ENCODE data around the gene STIM1.

The STIM1 gene

DNA sequence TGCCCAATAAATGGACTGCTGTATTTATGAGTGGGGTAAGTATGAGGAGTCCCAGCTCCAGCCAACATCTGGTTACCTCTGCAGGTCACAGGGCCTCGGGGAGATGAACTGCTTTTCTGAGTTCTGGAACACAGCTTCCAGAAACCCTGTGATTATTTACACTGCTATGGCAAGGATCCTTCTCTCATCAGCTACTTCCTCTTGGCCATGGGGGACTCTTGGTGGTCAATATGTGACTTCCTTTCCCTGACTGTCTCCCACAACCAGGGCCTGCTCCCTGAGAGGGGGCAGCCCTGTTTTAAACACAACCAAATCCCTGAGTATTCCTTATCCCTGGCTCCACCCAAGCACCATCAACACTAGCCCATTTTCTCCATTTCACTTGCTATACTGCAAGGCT is 24.7 kb upstream of the STIM1 start:
- DNase-seq: no peak

DNA sequence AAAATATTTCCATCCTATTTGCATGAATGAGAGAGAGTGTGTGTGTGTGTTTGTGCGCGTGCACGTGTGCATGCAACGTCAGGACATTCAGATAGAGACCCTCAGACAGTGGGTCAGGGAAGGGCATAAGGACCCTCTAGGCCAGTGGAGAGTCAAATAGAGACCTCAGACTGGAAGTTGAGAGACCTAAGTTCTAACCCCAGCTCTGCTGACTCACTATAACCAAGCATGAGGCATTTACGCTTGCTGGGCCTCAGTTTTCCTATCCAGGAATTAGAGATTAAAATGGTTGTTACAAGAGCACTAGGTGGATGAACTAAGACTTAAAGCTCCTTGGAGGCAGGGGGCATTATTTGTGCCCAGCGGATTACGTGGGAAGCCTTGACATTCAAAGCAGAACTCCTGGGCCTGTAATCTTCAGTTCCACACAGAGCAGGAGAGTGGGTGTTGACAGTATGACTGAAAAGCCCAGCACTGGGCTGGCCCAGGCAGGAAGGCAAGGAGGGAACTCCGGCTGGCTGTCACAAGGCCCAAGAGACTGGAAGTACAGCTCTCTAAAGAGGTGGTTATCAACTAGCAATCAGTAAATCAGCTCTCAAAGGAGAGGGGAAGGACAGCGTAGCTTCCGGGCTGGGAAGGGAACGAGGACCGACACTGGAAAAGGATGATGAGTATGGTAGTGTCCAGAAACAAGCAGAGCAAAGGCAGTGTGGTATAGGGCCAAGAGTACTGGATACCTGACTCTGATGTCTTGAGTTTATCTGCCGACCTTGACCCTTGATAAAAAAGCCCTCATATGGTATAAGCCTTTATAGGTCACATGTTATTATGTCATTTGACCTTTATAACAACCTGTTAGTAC is 23.9 kb upstream of the STIM1 start:
- DNase-seq: no peak

DNA sequence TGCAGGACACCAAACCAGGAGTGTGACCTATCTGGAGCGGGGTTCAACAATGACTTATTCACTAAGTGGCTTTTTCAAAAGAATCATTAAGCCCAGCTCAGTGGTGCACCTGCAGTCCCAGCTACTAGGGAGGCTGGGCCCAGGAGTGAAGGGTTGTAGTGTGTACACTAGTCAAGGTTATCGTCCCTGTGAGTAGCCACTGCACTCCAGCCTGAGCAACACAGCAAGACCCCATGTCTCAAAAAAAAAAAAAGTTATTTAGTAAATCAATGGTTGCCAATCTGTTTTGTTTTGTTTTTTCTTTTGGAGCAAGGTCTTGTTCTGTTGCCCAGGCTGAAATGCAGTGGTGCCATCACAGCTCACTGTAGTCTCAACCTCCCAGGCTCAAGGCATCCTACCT is 22.6 kb upstream of the STIM1 start:
- no peak for DNase-seq

GRCh38 chr11:3833449-3833848 is 22.0 kb upstream of the STIM1 start:
- no peak for DNase-seq

DNA sequence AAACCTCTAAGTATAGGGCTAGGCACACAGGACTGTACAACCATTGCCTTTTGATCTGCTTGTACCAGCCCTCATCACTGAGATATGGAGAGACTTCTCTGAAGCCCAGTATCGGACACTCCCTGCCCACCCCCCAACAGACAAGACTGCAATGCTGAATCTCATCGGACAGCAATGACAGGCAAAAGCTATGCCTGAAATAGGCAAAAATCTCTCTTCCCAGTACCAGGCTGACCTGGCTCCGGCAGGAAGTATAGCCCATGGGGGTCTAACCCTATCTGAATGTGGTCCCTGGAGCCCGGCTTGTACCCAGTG is 21.2 kb upstream of the STIM1 start:
- DNase-seq: no peak

DNA sequence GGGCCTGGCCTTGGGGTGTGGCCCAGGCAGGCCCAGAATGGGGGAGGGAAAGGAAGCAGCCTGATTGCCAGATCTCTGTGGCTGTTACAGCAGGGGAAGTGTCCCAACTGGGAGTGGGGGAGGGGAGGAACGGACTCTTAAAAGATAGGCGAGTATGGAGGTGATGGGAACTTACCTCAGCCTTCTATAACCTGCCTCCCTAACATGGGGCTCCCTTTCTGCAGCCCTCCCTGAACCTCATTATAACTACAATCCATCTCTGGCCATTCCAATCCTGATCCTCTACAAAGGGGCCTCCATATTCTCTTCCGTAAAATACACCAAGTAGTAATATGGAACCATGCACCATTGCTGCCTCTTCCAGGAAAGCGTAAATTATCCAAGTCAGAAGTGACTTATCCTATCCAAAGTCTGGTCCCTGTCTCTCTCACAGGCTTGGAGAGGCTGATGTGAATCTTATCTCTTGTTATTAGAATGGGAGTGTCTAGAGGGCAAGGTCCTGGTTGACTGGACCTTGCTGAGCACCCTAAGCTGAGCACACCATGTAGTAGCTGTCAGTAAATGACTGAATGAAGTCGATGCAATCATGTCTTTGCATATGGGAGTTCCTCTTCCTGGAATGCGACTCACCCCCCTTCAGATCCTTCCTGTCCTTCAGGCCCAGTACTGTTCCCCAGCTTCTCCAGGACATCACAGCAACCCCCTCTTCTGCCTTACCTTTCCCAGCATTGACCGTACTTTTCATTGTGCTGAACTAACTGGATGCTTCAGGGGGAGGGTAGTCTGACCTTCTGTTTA is 20.6 kb upstream of the STIM1 start:
- DNase-seq: peak in 1 of 5 donors; percentile 51

DNA sequence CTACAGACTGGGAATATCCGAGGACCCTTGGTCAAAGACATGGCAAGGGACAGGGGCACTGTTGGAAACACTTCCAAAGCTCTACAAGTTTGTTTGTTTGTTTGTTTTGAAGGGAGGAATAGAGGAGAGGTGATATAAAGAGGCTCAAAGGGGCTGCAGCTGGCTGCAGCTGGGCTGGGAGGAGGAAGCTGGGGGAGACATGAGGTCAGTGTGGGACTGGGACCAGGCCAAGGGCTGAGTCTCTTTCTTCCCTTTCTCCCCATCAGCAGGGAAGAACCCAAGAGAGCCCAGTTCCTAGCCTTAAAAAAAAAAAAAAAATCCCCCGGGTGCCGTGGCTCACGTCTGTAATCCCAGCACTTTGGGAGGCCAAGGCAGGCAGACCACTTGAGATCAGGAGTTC is 19.7 kb upstream of the STIM1 start:
- DNase-seq: no peak

DNA sequence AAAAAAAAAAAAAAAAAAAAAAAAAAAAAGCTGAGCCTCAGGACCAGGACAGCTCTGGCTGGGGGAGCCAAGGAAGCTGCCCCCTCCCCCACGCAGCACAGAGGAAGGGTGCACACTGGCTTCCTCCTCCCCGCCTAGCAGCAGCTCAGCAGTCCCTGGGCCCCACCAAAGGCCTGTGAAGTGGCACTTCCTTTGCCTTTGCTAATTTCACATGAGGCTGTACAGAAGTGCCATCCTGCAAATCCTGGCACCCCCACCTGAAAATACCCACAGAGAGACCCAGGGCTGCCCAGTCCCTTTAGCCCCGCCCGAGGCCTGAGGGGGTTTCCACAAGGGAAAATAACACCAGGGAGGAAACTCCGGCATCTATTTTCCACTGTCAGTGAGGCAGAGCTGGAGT is 18.6 kb upstream of the STIM1 start:
- DNase-seq: peak in 4 of 5 donors; percentile 20 to 71 (median 36)

DNA sequence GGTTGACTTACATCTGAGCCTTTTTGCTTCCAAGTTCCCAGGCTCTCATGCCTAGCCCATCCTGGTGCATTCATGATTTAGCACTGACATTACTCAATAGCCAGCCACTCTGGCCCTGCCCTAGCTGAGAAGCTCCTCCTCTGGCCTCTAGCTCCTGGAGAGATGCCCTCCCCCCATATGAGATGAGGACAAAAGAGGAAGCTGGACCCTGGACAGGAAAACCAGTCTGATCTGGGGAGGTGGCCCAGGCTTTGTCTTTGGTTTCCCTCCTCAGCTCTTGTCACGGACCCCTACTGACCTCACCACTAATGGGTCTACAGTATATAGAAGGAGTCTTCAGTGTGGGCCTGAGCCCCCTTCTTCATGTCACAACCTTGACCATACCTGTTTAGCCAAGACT is 17.7 kb upstream of the STIM1 start:
- no peak for DNase-seq

DNA sequence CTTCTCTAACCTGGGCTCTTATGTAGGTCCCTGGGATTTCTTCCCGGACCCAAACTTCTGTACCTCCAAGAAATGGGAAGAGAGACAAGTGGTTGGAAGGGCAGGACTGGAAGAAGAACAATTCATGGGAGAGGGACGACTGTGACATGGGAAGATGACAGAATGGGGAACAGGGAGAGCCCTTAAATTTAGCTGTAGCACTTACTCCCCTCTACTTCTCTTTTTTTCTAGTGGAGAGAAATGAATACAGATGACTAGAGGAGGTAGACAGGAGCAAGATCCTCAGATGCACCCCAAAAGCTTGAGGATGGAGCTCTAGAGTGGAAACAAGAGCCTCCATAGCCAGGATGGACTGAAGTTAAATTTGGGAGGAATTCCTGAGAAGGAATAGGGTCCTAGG is 17.0 kb upstream of the STIM1 start:
- no peak for DNase-seq

- peak in 2 of 5 donors; percentile 34 to 38 for DNase-seq
Measured at GRCh38 chr11:3840004-3840869, 15.2 kb upstream of the STIM1 start.

DNA sequence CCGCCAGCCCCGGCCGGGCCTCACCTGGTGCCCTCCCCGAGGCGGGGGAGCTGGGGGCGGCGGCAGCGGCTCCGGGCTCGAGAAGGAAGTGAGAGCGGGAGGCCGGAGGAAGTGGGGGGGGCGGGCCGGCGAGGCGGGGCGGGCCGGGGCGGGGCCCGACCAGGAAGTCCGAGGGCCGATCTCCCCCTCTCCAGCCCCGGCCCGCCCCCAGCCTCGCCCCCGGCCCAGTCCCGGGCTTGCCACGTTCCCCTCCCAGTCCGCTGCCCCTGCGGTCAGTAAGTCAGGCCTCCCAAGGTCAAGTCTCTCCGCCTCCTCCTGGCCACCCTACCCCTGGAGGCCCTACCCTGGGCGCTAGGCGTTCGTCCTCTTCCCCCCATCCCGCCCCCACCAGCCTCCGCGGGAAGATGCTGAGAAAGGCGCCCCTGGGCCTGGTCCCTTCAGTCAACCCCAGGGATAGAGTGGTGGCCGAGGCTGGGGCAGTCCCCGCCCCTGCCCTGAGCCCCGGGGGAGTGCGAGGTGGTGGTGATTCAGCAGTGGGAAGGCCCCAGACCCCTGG is 14.5 kb upstream of the STIM1 start, which contains the start of gene RHOG:
Gene RHOG (minus strand): TSS at position 90 of the 556 bp plus-strand sequence. CDS start 12,821 bp downstream, outside the sequence.
- peak in 4 of 5 donors; percentile 52 to 68 (median 56) for DNase-seq

DNA sequence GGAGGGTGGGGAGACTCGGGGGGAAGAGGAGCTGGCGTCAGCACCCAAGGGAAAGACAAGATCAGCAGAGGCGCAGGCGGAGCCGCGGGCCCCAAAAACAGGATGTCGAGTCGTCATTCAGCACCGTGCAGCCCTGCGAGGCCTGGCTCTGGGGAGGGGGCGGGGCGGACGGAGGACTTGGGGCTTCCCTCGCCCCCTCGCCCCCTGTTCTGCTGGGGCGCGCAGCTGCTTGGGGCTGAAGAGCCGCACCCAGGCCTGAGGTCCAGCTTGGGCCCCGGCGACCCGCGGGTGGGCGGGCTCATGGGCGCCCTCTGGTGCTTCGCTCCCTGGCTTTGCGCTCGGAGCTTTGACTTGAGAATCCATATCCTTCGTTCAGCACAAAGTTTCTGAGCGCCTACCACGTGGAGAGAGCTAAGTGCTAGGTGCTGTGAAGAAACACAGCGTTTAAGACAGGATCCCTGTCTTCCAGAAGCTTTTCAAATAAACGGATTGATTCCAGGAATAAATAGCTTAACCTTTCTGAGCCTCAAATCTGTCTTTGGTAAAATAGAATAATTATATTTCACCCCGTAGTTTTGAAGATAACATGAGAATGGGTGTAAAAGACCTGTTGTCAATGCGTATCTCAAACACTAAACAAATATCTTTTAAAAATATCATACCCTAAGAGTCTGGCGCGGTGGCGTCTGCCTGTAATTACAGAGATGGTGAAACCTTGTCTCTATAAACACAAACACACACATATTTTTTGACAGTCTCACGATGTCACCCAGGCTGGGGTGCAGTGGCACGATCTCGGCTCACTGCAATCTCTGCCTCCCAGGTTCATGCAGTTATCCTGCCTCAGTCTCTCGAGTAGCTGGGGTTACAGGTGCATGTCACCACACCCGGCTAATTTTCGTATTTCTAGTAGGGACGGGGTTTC is 13.8 kb upstream of the STIM1 start:
- DNase-seq: peak; percentile 88 to 93 (median 93)

DNA sequence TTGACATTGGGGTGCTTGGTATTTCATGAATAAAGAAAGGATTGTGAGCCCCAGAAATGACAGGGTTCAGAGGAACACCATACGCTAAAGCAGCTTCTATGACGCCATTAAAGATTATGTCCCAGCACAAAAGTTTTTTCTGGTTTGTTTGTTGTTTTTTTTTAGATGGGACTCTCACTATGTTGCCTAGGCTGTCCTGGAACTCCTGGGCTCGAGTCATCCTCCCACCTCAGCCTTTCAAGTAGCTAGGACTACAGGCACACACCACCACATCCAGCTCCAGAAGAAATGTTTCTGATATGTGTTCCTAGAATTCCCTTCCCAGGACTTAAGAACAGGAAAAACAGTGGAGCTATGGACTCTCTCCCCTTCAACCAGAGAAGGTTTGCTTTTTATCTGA is 12.1 kb upstream of the STIM1 start:
- DNase-seq: no peak

DNA sequence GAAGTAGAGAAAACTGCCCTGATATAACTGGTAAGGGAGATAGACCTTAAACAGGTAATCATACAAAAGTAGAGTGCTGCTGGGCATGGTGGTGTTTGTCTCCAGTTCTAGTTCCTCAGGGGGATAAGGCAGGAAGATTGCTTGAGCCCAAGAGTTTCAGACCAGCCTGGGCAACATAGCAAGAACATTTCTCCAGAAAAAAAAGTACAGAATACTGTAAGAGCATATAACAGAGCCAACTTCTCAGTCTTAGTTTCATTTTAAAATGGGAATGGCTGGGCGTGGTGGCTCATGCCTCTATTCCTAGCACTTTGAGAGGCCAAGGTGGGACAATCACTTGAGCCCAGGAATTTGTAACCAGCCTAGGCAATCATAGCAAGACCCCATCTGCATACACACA is 10.2 kb upstream of the STIM1 start:
- DNase-seq: no peak

GRCh38 chr11:3845670-3846069 is 9.8 kb upstream of the STIM1 start:
- no peak for DNase-seq

- DNase-seq: peak in 3 of 5 donors; percentile 16 to 54 (median 39)
Measured at GRCh38 chr11:3849297-3849874, 6.1 kb upstream of the STIM1 start.

DNA sequence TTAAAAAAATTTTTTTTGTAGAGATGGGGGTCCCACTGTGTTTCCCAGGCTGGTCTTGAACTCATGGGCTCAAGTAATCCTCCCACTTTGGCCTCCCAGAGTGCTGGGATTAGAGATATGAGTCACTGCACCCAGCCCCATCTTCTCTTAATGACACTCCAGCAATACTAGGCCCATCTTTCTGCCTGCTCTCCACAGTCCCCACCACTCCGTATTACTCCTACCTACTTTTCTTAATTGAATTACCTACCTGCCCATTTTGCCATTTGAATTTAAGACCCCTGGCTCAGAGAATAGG is 2.0 kb upstream of the STIM1 start:
- no peak for DNase-seq

DNA sequence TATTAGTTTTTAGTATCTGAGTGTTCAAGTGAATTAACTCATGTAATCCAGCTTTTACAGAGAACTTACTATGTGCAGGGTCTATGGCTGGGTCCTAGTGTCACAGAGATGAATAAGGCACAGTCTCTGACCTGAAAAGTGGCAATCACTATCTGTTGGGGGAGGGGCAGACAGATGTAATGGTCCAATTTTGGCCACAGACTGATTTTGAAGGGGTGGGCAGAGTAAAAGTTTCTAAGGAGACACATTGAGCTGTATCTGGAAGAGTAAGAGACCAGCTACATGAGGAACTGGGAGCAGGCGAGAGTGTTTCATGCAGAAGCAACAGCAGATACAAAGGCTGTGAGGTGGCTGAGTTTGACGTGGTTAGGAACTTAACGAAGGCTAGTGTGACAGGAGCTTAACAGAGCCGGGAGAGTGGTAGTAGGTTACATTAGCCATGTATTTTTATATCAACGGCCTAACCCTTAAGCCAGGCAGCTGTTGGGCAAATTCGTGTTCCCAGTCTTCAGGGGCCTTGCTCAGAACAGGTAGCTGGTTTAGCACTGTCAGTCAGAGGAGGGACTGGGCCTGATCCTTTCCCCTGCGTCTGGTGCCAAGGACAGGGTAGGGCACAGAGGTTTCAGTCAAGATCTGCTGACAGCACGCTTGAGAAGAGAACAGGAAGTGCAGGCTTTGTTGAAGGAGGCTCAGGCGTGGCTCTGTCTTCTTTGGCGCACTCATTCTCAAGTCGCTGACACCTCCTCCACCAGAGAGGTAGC is 1.4 kb upstream of the STIM1 start:
- peak in 4 of 5 donors; percentile 53 to 91 (median 57) for DNase-seq

- no peak for DNase-seq
Measured at GRCh38 chr11:3854660-3854976, 846 bp upstream of the STIM1 start.

Measured in T-helper 1 cell (primary cell).